NCI-H510A (cell line): ENCODE results near the gene RSPRY1.

Source experiments
- DNase-seq: peaks from one replicate; lab custom pipeline; 2025; lab: John Stamatoyannopoulos, UW

The RSPRY1 gene

DNA sequence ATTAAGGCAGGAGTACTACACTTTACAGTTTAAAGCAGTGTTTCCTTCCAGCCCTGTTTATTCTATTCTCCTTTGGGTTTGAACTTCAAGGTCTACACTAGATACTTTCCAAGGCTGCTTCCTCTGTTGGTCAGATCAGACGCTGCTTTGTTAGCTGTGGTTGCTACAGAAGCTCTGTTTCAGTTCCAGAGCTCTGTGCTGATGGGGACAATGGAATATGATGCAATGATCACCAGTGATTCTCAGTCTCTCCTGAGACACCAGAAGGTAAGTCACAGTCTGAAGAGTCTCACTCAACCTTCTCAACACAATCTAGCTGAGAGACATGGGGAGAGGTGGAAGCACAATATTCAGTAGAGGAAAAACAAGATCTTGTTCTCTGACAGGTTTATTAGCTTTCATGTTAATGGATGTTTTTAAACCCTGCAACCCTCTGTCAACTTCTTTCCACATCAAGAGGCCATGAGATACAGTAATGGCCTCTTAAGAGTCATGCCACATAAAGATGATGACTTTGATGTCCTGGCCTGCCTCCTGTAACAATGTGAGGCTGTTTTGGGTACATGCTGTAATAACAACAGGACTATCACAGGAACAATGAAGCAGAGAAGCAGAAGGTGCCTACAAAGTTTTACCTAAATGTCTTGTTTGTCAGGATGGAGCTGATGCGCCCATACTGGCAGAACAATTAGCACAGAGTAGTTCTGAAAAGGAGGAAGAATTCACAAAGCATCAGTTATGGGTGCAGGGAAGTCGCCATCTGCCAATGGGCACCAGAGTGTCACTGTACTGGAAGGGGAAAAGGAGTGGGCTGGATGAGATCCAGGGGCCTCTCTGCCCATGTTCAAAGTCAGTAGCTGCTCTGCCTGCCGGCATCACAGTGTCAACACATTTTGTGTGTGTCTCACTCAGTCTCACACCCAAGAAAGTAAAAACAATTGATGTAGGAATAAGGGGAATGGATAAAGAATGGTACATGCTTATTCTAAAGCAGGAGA lies 33.7 kb upstream of the RSPRY1 start:
- no peak for DNase-seq

DNA sequence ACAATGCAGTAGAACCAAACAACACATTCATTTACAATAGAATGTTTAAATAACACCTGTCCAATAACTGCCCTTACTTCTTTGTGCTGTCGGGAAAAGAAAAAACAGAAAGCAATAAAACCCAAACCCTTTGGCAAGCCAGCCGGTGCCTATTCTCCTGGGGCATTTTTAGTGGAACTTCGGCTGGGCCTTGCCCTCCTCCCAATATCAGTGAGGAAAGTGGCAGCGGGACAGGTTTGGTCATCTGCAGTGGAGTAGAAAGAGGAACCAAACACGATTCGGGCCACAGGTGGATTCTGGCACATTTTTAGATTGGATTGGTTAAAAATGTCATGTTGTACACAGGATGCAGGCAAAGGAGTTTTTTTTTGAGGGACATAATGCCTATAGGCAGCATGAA lies 32.3 kb upstream of the RSPRY1 start:
- no peak for DNase-seq

DNA sequence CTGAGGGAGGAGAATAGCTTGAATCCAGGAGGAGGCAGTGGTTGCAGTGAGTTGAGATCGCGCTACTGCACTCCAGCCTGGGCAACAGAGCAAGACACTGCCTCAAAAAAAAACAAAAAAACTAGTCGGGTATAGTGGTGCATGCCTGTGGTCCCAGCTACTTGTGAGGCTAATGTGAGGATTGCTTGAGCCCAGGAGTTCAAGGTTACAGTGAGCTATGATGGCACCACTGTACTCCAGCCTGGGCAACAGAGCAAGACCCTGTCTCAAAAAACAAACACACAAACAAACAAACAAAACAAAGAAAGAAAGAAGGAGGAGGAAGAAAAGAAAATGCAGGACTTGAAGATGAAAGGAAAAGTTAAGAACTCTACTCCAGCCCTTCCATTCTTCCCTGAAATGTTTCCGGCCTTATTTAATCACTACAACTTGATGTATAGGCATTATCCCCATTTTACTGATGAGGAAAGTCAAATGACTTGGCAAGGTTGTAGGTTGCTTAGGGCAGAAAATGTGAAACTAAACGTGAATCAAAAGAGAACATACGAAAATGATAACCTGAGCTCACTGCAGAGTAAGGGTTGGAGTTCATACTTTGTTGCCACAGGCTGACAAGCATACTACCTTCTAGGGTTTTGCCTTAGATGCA lies 30.3 kb upstream of the RSPRY1 start:
- DNase-seq = no peak

DNA sequence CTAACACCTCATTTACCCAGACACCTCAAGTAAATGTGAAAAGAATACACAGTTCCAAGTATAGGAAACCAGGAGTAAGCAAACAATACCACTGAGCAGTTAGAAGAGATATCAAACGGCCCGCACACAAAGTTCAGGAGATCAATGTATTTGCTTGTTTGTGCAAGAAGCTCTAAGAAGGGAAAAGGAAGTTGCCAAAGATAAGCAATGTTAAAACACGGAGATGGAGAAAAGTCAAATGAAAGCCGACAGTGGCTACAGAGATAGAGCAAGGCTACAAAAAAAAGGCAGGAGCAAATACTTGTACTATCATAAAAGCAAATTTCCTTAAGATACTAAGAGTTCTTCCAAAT lies 29.8 kb upstream of the RSPRY1 start:
- DNase-seq = no peak

DNA sequence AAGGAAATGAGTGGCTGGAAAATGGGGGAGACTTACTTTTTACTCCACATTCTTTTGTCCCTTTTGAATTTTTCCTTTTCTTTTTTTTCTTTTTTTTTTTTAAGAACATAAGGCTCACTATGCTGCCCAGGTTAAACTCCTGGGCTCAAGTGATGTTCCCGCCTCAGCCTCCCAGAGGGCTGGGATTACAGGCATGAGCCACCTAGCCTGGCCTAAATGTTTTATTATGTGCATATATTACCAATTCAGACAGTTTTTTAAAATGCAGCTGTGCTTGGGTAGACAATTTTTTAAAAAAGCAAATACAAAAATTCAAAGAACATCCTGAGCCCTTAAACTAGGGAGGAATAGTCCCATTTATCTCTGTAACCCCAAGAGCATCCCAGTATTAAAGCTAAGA lies 28.6 kb upstream of the RSPRY1 start:
- no peak for DNase-seq

DNA sequence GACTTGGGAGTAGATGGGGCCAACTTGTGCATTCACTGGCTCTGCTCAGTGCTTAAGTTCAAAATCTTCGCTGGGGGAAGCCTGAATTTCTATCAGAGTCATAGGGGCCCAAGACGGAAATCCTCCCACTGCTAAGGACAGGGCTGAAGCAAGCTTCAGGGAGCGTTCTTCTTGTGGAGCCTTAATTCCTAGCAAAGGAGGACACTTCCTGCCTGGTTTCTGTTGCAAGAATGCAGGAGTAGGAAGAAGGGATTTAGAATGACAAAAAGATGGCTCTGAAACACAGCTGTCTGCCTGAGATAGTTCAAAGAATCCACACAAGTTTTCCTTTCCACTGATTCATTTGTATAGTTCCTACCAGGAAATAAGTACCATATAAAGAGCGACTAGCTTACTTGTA lies 26.7 kb upstream of the RSPRY1 start:
- DNase-seq = no peak

DNA sequence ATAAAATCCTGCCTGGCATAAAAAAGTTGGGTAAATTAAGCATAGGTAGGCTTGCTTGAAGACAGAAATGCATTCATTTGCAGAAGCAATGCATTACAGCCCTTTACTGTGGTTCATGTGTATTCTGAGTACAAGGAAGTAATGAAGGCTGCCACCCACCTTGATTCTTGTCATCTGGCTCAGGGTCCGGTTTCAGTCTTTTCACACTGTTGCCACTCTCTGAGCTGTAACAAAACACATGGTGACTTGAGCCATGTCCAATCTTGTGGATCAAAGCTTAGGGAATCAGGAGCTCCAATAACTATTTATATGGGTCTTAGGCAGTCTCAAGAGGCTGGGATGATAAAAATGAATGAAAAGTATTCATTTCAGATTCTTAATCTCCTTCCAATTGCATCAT lies 22.3 kb upstream of the RSPRY1 start:
- no peak for DNase-seq

DNA sequence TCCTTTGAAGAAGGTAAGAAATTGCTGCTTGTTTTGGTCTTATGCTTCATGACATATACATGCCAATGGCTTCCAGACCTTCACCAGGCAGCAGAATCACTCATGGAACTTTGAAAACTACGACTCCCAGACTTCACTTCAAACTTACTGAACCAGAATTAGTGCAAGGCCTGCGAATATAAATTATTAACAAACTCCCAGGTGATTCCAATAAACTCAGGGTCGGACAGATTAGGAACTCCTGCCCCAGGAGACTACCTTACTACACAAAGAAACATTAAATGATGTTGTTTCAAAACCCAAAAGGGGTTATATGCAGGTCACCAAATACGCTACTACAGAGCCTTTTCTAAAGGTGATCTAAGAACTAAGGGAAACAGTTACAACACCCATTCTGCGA lies 20.6 kb upstream of the RSPRY1 start:
- no peak for DNase-seq

DNA sequence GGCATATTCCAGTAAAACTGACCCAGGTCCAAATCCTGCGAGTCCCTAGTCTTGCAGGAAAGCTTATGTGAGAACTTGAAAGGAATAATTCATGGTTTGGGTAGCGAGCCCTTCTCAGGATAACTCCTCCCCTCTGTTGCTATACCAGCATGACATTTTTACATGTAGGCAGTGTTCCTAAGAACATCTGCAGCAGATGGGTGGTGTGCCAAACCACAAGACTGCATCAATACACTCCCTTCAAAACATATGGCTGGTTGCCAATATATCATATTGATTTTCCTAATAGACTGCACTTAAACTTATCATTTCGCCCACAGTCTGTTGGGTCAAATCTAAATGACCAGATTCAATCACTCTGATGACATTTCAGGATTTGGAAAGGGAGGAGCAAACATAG lies 20.2 kb upstream of the RSPRY1 start:
- DNase-seq = no peak

DNA sequence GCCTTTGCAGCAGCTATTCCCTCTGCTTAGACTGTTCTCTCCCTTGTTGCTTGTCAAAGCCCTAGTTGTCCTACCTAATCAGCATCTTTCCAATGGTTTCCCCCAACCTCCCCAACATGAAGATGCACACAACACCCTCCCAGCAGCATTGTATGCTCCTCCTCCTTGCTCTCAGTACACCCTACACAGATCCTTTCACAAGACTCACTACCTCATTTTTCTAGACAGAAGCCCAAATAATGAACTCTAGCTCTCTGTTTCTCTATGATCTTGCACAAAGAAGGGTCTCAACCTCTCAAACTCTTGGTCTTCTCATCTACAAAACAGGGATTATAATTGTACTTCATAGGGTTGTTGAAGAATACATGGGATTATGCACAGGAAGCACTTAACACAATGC lies 19.7 kb upstream of the RSPRY1 start:
- no peak for DNase-seq

DNA sequence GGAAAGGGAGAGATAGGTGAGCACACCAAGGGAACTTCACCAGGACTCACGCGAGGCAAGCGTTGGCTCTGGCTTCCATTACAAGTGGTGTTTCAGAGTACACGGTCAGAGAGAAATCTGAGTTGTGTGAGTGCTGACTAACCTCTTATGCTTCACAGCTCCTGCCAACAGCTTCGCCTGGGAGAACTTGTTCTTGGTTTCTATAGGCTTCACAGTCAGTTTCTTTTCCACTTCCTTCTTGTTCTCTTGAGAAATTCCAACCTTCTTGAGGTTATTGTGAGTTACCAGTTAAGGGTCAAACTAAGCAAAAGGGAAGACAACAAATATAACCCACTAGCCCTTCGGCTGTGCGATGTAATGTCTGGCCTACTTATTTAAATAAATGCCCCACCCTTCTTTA lies 19.2 kb upstream of the RSPRY1 start:
- no peak for DNase-seq

DNA sequence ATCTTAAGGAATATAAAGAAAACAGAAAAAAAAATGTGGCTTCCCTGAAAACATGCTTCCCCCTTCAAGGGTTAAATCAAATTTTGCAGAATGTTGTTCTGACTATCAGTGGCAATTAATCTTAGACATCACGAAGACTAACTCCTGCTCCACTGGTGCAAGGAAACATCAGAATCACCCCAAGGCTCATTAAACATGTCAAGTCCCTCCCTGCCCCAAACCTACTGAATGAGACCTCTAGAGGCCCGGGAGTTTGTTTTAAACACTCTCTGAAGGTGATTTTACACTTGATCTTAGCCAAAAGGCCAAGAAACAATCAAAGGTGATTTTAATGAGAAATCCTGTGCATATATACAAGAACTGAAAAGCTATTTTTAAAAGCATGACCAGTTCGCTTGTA lies 18.6 kb upstream of the RSPRY1 start:
- DNase-seq = no peak

DNA sequence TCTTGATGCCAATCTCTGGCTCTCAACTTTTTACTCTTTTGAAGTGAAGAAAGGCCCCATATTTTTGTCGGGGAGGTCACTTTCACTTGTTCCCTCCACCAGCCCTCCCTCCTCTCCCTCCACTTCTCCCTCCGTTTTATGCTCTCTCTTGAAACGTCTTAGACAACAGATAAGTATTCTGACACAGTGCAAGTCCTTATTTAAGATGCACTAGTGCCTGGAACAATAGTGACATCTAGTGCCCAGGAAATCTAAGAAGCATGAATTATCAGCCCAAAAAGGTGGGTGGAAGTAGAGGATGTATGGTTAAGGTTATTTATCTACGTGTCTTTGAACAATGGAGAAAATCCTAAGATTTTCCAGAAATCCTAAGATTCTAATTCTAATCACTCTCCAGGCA lies 18.2 kb upstream of the RSPRY1 start:
- no peak for DNase-seq

DNA sequence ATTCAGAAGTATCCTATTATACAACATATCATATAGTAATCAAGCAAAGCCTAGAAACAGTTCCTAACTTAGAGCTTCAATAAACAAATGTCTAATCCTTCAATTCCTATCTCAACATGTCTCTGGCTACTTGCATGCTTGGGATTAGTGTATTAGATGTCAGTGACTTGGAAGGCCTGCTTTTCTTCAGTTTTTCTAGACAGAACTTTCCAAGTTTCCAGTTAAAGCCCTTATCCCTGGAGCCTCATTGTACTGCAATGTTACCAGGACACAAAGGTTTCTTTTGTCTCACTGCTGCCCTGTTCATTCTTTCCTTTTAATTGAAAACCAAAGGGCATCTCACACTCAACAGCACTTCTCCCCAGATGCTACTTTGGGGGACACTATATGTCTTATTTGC lies 16.8 kb upstream of the RSPRY1 start:
- DNase-seq = no peak

DNA sequence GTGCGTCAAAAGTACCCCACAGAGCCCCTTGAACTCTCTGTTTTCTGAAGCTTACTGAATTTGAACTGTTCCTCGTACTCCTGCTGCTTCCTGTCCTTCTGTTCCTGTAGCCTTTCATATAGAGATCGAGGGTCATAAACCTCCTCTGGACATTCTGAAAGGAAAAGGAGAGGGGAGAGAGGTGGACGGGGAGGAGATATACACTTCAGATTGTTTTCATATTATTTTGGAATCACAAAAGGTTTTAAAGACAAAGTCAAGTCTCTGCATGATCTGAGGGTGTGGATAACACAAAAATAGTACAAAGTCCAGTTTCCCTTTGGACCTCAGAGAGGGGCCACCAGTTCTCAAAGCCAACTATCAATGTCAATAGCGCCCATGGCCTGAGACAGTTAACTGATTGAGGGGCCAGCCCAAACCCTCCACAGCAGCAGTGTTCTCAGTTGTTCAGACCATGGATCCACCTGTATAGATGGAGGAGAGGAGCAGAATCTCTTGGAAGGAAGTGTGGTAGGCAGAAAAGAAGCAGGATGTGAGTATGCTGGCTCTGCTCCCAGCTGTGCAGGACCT lies 13.3 kb upstream of the RSPRY1 start:
- DNase-seq = no peak

DNA sequence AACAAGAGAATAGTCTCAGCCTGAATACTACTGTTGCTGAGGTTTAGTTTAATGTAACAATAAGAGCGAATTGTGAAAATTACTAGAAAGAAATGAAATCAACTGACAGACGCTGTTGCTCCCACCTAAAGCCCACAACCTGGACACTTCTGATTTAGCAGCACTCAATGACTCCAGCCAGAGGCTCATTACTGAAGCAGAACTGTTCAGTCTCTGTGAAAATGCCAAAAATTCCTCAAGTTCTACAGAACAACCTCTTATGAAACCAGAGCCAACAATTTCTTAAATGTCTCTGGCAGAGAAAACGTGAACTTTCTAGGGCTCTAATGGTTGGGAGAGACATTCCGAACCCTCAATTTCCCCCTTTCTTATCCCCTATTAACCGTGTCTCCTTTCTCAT lies 10.2 kb upstream of the RSPRY1 start:
- no peak for DNase-seq

DNA sequence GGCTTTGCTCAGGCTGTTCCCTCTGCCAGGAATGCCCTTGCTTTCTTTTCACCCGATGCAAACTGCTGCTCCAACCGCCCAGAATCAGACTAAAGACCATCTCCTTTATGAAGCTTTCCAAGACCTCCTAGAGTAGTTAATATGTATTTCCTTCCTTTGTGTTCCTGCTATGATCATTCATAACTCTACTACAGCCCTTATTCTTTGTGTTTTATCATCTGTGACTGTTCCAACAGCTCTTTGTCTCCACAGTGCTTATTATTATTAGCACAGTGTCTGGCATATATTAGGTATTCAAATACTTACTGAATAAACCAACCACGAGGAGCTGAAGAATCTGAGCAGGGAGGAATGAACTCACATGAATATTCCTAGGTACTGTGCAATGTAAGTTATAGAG lies 7.9 kb upstream of the RSPRY1 start:
- no peak for DNase-seq

DNA sequence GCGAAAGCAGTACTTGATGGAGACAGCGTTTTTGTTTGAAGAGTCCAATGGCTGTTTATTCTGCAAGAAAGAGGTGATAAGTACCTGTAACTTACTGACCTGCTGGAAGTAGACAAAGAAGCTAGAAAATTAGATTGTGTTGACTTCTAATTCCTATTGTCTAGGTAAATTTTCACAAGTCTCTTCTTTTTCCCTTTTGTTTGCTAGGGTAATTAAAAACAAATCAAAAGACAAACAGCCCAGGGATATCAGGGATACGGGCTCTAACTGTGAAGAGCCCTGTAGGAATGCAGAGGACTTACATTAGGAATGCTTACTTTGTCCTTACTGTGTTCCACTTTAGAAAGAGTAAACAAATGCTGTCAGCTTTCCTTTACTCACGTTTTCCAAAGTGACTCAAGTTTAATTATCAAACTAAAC lies 7.3 kb upstream of the RSPRY1 start:
- no peak for DNase-seq

DNA sequence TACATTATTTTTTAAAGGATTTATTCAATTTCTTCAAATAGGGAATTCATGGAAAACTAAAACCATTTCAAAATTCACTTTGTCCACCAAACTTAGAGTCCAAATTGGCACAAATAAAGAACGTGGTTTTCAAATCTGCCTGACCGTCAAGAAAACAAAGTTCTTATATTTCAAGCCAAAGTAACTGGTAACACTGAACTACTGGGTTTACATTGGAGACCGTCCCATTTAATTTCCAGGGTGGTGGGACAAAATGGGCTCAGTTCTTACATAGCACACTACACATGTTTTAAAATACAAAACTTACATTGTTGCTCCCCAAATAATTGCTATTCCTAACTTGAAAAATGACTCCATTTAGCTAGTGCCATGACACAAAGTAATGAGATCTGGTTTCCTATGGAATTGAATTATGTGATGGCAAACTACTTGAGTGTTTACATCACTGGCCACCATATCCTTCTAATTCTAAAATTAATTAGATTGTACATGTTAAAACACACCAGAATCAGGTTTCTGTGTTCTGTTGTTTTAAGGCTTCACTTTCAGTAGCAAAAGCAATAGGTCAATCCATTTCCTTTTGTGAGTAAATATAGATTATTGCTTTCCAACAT lies 6.8 kb upstream of the RSPRY1 start:
- DNase-seq = no peak

DNA sequence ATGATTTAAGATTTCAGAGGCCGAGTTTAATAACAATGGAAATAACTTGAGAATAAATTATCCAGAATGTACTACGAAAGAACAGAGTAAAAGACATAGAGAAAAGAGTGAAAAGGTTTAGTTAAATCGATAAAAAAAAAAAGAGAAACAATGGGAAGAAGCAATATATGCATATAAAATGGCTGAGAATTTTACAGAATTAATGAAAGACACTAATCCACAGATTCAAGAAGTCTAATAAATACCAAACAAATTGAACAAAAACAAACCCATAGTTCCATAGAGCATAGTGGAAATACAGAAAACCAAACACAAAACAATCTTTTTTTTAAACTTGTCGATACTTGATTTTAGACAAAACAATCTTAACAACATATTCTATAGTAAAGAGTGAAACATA lies 2.0 kb upstream of the RSPRY1 start:
- DNase-seq = no peak

DNA sequence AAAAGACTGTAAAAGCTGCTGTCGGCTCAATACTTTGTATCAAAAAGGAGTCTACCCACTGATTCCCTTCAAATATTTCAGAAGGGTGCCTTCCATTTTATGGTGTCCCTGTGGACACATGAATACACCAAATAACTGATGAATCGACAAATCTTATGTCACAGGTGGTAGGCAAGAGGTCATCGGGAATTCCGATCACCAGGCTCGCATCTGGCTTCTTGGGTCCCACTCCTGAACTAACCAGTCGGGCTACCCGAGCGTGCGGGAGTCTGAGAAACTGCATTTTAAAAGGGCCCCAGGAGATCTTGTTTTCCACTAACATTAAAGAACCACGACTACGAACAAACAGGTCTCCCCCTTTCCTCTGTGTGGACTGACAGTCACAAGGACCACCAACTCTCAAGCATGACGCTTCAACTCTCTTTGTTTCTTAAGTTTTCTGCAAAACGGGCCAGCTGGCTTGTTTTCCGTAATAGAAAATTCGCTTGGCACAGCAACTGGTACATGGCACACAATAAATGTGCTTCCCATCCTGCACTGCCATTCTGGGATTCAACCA lies 1.2 kb upstream of the RSPRY1 start:
- DNase-seq = no peak

DNA sequence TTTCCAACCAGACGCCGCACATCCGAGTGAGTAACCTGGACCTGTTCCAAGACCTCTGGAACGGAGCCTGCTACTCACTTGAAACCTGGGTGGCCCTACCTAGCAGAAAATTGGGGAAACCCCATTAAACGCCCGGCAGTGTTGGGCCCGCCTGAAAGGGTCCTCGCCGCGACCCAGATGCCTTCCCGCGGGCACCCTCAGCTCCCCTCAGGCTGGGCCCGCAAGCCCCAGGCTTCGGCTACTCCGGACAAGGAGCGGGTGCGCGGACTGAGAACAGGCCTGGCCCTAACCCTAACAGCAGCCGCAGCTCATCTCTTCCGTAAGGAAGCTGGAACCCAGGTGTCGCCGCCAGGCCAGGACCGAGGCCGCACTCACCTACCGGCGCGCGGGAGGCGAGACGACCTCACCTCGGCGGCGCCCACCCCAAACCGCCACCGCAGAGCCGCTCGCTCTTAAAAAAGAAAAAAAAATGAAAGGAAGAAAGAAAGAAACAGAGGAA lies 634 bp upstream of the RSPRY1 start:
- no peak for DNase-seq
